Measurements from ENCODE around the gene MAPK10. TPM values are rescaled to one million over a fixed set of nuclear protein-coding genes. Genes with fewer than 3 reads are reported as not detected.

The MAPK10 gene
- total RNA-seq, 1 experiment from 2014 or later: 5.3 TPM

DNA sequence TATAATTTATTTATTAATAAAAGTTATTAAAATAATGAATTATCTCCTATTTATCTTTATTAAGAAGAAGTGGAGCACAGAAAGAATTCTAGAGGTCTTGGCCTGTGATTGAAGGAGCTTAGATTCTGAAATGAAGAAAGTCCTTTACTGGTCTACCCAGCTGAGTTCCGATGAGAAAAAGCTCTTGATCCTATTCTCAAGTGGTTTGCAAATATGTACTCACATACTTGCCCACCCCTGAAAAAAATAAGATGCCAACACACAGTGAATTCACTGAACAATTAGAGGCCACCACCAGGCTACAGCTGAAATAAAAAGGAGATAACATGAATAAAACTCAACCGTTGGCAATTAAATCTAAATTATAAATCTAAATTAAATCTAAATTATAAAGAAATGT is 253.4 kb downstream of the MAPK10 start:
- Mint-ChIP-seq H3K27ac (ENCODE audit: low read depth, unreplicated experiment) (no peak overlapping the region), H3K4me3 (ENCODE audit: unreplicated experiment) (no peak overlapping the region), H3K9me3 (ENCODE audit: unreplicated experiment) (peaks cover 8% of the 10 kb centered on the region), H3K27me3 (ENCODE audit: insufficient read depth, unreplicated experiment) (no peaks in the 10 kb centered on the region), H3K36me3 (ENCODE audit: insufficient read depth, unreplicated experiment) (no peaks in the 10 kb centered on the region), H3K4me1 (ENCODE audit: insufficient read depth, unreplicated experiment) (no peaks in the 10 kb centered on the region)
- TF ChIP-seq, protein P1, sequence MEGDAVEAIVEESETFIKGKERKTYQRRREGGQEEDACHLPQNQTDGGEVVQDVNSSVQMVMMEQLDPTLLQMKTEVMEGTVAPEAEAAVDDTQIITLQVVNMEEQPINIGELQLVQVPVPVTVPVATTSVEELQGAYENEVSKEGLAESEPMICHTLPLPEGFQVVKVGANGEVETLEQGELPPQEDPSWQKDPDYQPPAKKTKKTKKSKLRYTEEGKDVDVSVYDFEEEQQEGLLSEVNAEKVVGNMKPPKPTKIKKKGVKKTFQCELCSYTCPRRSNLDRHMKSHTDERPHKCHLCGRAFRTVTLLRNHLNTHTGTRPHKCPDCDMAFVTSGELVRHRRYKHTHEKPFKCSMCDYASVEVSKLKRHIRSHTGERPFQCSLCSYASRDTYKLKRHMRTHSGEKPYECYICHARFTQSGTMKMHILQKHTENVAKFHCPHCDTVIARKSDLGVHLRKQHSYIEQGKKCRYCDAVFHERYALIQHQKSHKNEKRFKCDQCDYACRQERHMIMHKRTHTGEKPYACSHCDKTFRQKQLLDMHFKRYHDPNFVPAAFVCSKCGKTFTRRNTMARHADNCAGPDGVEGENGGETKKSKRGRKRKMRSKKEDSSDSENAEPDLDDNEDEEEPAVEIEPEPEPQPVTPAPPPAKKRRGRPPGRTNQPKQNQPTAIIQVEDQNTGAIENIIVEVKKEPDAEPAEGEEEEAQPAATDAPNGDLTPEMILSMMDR (IDR thresholded peaks at IDR 0.05; ENCODE audit: unreplicated experiment): no peak
- no TSS peak for BruUV-seq (replicated peaks)
- intact Hi-C loops (cut with micrococcal nuclease): no loop called here
- POLR2A ChIA-PET: interaction anchor here (0.7 to 1.2 kb wide), 2 partner anchors 20 to 359 kb away, joined by 4 read pairs; no protein-coding TSS in a partner anchor
- no peak for DNase-seq (ENCODE audit: unreplicated experiment)
- CTCF ChIA-PET: no interaction called here

DNA sequence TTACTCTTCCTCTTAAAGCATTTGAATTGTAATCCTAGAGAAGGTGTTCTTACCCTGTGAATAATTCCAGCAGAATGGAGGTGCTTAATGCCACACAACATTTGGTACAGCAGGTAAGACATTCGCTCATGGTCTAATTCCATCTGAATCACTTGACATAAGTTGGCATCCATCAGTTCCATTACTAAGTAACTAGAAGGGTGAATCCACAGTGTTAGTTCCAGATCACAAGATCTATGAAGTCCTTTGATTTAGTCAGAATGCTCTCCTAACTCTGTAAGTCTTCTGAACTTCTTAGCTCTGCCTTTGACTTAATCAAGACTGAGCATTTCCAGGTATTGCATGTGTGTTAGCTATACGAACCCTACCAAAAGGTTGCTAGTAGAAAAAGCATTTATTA is 258.0 kb downstream of the MAPK10 start:
- CTCF ChIA-PET: interaction anchor here (0.9 kb wide), 1 partner anchor 124 kb away, joined by 3 read pairs; no protein-coding TSS in a partner anchor
- TF ChIP-seq, protein P1 (IDR thresholded peaks at IDR 0.05; ENCODE audit: unreplicated experiment): no peak
- Mint-ChIP-seq H3K9me3 (ENCODE audit: unreplicated experiment) (no peaks in the 10 kb centered on the region), H3K27me3 (ENCODE audit: insufficient read depth, unreplicated experiment) (no peaks in the 10 kb centered on the region), H3K4me1 (ENCODE audit: insufficient read depth, unreplicated experiment) (no peaks in the 10 kb centered on the region), H3K36me3 (ENCODE audit: insufficient read depth, unreplicated experiment) (peaks cover 4% of the 10 kb centered on the region), H3K4me3 (ENCODE audit: unreplicated experiment) (no peak overlapping the region), H3K27ac (ENCODE audit: low read depth, unreplicated experiment) (no peak overlapping the region)
- DNase-seq (ENCODE audit: unreplicated experiment): no peak
- BruUV-seq (replicated peaks): no TSS peak
- intact Hi-C loops (cut with micrococcal nuclease): no loop called here
- POLR2A ChIA-PET: no interaction called here

DNA sequence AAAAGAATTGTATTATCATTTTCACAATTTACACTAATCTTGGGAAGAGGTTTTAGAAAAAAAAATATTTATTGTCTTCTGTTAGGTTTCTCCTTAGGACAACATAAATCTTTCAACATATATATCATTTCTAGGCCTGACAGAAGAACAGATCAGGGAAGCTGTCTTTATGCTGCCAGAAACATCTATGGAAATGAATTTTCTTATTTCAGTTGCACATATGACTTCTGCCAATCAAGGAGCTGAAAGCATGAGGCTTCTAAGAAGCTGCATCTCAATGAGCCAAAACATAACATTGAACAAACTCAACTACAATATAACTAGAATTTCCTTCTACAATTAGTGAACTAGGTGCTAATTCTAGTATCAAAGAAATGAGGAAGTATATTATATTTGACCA is 258.4 kb downstream of the MAPK10 start:
- intact Hi-C loops (cut with micrococcal nuclease): no loop called here
- no TSS peak for BruUV-seq (replicated peaks)
- DNase-seq (ENCODE audit: unreplicated experiment): no peak
- H3K36me3 Mint-ChIP-seq (ENCODE audit: insufficient read depth, unreplicated experiment): peaks cover 4% of the 10 kb centered on the region
- CTCF ChIA-PET: interaction anchor here (0.9 kb wide), 2 partner anchors 14 to 124 kb away, joined by 3 read pairs; no protein-coding TSS in a partner anchor
- TF ChIP-seq, protein P1 (IDR thresholded peaks at IDR 0.05; ENCODE audit: unreplicated experiment): no peak
- POLR2A ChIA-PET: no interaction called here
- no peaks in the 10 kb centered on the region for H3K9me3 Mint-ChIP-seq (ENCODE audit: unreplicated experiment)
- H3K27me3 Mint-ChIP-seq (ENCODE audit: insufficient read depth, unreplicated experiment): no peaks in the 10 kb centered on the region
- H3K4me3 Mint-ChIP-seq (ENCODE audit: unreplicated experiment): no peak overlapping the region
- no peak overlapping the region for H3K27ac Mint-ChIP-seq (ENCODE audit: low read depth, unreplicated experiment)
- H3K4me1 Mint-ChIP-seq (ENCODE audit: insufficient read depth, unreplicated experiment): no peaks in the 10 kb centered on the region

- no peak overlapping the region for H3K27ac Mint-ChIP-seq (ENCODE audit: low read depth, unreplicated experiment)
- H3K4me1 Mint-ChIP-seq (ENCODE audit: insufficient read depth, unreplicated experiment): no peaks in the 10 kb centered on the region
- no peak for DNase-seq (ENCODE audit: unreplicated experiment)
- H3K4me3 Mint-ChIP-seq (ENCODE audit: unreplicated experiment): no peak overlapping the region
- intact Hi-C loops (cut with micrococcal nuclease): no loop called here
- H3K36me3 Mint-ChIP-seq (ENCODE audit: insufficient read depth, unreplicated experiment): peaks cover 4% of the 10 kb centered on the region
- POLR2A ChIA-PET: no interaction called here
- H3K27me3 Mint-ChIP-seq (ENCODE audit: insufficient read depth, unreplicated experiment): no peaks in the 10 kb centered on the region
- CTCF ChIA-PET: interaction anchor here (0.9 kb wide), 1 partner anchor 15 kb away, joined by 3 read pairs; no protein-coding TSS in a partner anchor
- TF ChIP-seq, protein P1 (IDR thresholded peaks at IDR 0.05; ENCODE audit: unreplicated experiment): no peak
- BruUV-seq (replicated peaks): no TSS peak
- no peaks in the 10 kb centered on the region for H3K9me3 Mint-ChIP-seq (ENCODE audit: unreplicated experiment)
Measured at GRCh38 chr4:86100539-86101215, 259.2 kb downstream of the MAPK10 start.
